PC-3 (cell line): ENCODE measurements around the gene RNF144B.

Experiments
- CTCF ChIP-seq: fragments of 300-600 bp; sonication (generic); conservative IDR thresholded peaks from 2 replicates; pipeline ENCODE4 v1.5.1; 2017; ENCODE audit warnings: antibody characterized with exemption, low read depth, mild to moderate bottlenecking, low read length
- EZH2 ChIP-seq: fragments of 300-600 bp; sonication (generic); IDR thresholded peaks from one replicate; pipeline ENCODE4 v1.6.1; 2017; ENCODE audit warnings: antibody characterized with exemption, mild to moderate bottlenecking, low read length; ENCODE audit not compliant: unreplicated experiment
- EZH2phosphoT487 ChIP-seq: fragments of 300-600 bp; sonication (generic); IDR thresholded peaks from 2 replicates; pipeline ENCODE4 v1.6.1; 2018; ENCODE audit warnings: mild to moderate bottlenecking, antibody characterized with exemption, low read length, borderline replicate concordance

- TF ChIP-seq CTCF (no peak), EZH2 (no peak), EZH2phosphoT487 (no peak)
Measured at GRCh38 chr6:18387061-18387721, at the start of gene RNF144B.
